A673 (cell line): ENCODE data around the gene AGMAT.

ENCODE experiments used
- EZH2 ChIP-seq: fragments of 200-600 bp; sonication (generic); IDR thresholded peaks from 2 replicates; pipeline ENCODE4 v1.6.1; 2017; ENCODE audit warnings: borderline replicate concordance, low read depth, mild to moderate bottlenecking, mixed read lengths, antibody characterized with exemption, low read length; ENCODE audit not compliant: poor library complexity, severe bottlenecking
- TF ChIP-seq, protein P1 (sequence below): fragments of 300-800, 200-600 bp; sonication (generic); conservative IDR thresholded peaks from 2 replicates; pipeline ENCODE4 v1.5.1; 2017; ENCODE audit warnings: low read depth, mild to moderate bottlenecking, antibody characterized with exemption, low read length, moderate library complexity, mixed read lengths

DNA sequence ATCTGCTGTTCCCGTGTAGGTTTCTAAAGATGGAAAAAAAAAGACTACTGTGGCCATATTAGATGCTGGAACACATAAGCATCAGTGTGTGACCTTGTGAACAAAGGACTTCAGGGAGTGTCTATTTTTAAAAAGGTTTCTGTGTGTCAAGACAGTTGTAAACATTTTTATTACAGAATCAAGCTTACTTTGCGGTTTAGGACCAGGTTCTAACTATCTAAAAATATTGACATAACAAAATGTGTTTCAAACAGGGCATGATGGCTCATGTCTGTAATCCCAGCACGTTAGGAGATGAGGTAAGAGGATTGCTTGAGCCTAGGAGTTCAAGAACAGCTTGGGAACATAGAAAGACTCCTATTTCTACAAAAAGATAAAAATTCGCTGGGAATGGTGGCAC, 25.3 kb upstream of the AGMAT start:
- TF ChIP-seq, protein P1, sequence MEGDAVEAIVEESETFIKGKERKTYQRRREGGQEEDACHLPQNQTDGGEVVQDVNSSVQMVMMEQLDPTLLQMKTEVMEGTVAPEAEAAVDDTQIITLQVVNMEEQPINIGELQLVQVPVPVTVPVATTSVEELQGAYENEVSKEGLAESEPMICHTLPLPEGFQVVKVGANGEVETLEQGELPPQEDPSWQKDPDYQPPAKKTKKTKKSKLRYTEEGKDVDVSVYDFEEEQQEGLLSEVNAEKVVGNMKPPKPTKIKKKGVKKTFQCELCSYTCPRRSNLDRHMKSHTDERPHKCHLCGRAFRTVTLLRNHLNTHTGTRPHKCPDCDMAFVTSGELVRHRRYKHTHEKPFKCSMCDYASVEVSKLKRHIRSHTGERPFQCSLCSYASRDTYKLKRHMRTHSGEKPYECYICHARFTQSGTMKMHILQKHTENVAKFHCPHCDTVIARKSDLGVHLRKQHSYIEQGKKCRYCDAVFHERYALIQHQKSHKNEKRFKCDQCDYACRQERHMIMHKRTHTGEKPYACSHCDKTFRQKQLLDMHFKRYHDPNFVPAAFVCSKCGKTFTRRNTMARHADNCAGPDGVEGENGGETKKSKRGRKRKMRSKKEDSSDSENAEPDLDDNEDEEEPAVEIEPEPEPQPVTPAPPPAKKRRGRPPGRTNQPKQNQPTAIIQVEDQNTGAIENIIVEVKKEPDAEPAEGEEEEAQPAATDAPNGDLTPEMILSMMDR, result no peak
- TF ChIP-seq EZH2, result no peak
